K562 (cell line): ENCODE results near the gene CDK14.

Source experiments
- ILF3 ChIP-seq: fragments of 450-650 bp; IDR thresholded peaks from 2 replicates; pipeline ENCODE4 v1.6.1; 2018; ENCODE audit warnings: antibody characterized with exemption, mild to moderate bottlenecking, moderate library complexity, borderline replicate concordance
- KDM2B ChIP-seq: fragments of 250-450 bp; sonication (Bioruptor Pico); IDR thresholded peaks from 2 replicates; pipeline ENCODE4 v1.8.0; 2021; ENCODE audit warnings: mild to moderate bottlenecking, moderate library complexity

GRCh38 chr7:91250706-91251105, 654.6 kb downstream of the CDK14 start:
- TF ChIP-seq KDM2B (CRISPR knock-in tag) (no peak), ILF3 (no peak)
